Chondrocyte (in vitro differentiated cells): ENCODE measurements around the gene GRK5. TPM values are rescaled to one million over a fixed set of nuclear protein-coding genes. Genes with fewer than 3 reads are reported as not detected.

Experiments used
- DNase-seq: peaks from one replicate; pipeline ENCODE4 v3.0.0; 2021; ENCODE audit warnings: mixed read lengths, low spot score
- H3K27ac Mint-ChIP-seq: one replicate; pipeline ENCODE4 v1.8.0; 2021; ENCODE audit warnings: mild to moderate bottlenecking, moderate library complexity, mixed read lengths; ENCODE audit not compliant: unreplicated experiment
- H3K27me3 Mint-ChIP-seq: 2 replicates; pipeline ENCODE4 v1.8.0; 2021; ENCODE audit warnings: low read depth, mixed read lengths
- H3K36me3 Mint-ChIP-seq: 2 replicates; pipeline ENCODE4 v1.8.0; 2021; ENCODE audit warnings: low read depth, mixed read lengths
- H3K4me1 Mint-ChIP-seq: 2 replicates; pipeline ENCODE4 v1.8.0; 2021; ENCODE audit warnings: low read depth, mild to moderate bottlenecking, mixed read lengths
- H3K4me3 Mint-ChIP-seq: one replicate; pipeline ENCODE4 v1.8.0; 2021; ENCODE audit warnings: mild to moderate bottlenecking, moderate library complexity, mixed read lengths; ENCODE audit not compliant: unreplicated experiment
- H3K9me3 Mint-ChIP-seq: 2 replicates; pipeline ENCODE4 v1.8.0; 2021; ENCODE audit warnings: low read depth, mixed read lengths
- CTCF ChIP-seq: fragments of 200-600 bp; sonication (generic); IDR thresholded peaks from 2 replicates; pipeline ENCODE4 v1.5.0; 2021; ENCODE audit warnings: antibody characterized with exemption, mild to moderate bottlenecking, moderate library complexity
- total RNA-seq: library from RNA; stranded (reverse); gene quantifications from 3 replicates; pipeline ENCODE4 v1.2.1, GENCODE V29; 2021

GRK5 gene
- total RNA-seq, 1 donor from 2014 or later, result 16.4 TPM

- no peaks in the 10 kb centered on the region for H3K27me3 Mint-ChIP-seq
- H3K27ac Mint-ChIP-seq, result no peak overlapping the region
- TF ChIP-seq CTCF, result no peak
- H3K4me3 Mint-ChIP-seq, result no peak overlapping the region
- H3K9me3 Mint-ChIP-seq, result no peaks in the 10 kb centered on the region
- peaks cover 20% of the 10 kb centered on the region for H3K4me1 Mint-ChIP-seq
- H3K36me3 Mint-ChIP-seq, result peaks cover 5% of the 10 kb centered on the region
- DNase-seq, result no peak
Measured at GRCh38 chr10:119337796-119338432, 130.5 kb downstream of the GRK5 start.

- H3K36me3 Mint-ChIP-seq, result peaks cover 2% of the 10 kb centered on the region
- no peak overlapping the region for H3K4me3 Mint-ChIP-seq
- TF ChIP-seq CTCF, result no peak
- H3K9me3 Mint-ChIP-seq, result no peaks in the 10 kb centered on the region
- peaks cover 20% of the 10 kb centered on the region for H3K4me1 Mint-ChIP-seq
- DNase-seq, result no peak
- H3K27me3 Mint-ChIP-seq, result no peaks in the 10 kb centered on the region
- no peak overlapping the region for H3K27ac Mint-ChIP-seq
Measured at GRCh38 chr10:119339109-119339508, 131.7 kb downstream of the GRK5 start.

- H3K36me3 Mint-ChIP-seq, result peaks cover 2% of the 10 kb centered on the region
- H3K9me3 Mint-ChIP-seq, result no peaks in the 10 kb centered on the region
- H3K4me1 Mint-ChIP-seq, result peaks cover 20% of the 10 kb centered on the region
- H3K4me3 Mint-ChIP-seq, result no peak overlapping the region
- DNase-seq, result no peak
- peak overlapping the region; percentile 41 for H3K27ac Mint-ChIP-seq
- no peak for TF ChIP-seq CTCF
- H3K27me3 Mint-ChIP-seq, result no peaks in the 10 kb centered on the region
Measured at GRCh38 chr10:119340893-119341458, 133.6 kb downstream of the GRK5 start.

GRCh38 chr10:119341459-119342301 is 134.3 kb downstream of the GRK5 start:
- Mint-ChIP-seq H3K27ac (peak overlapping the region; percentile 41), H3K4me3 (no peak overlapping the region), H3K4me1 (peaks cover 20% of the 10 kb centered on the region), H3K27me3 (no peaks in the 10 kb centered on the region), H3K9me3 (no peaks in the 10 kb centered on the region), H3K36me3 (peaks cover 2% of the 10 kb centered on the region)
- no peak for TF ChIP-seq CTCF
- no peak for DNase-seq

GRCh38 chr10:119342335-119342734 is 135.0 kb downstream of the GRK5 start:
- Mint-ChIP-seq H3K4me3 (no peak overlapping the region), H3K27me3 (no peaks in the 10 kb centered on the region), H3K27ac (no peak overlapping the region), H3K9me3 (no peaks in the 10 kb centered on the region), H3K4me1 (peaks cover 20% of the 10 kb centered on the region), H3K36me3 (peaks cover 4% of the 10 kb centered on the region)
- no peak for DNase-seq
- TF ChIP-seq CTCF, result no peak
